ENCODE data around the gene KTN1. TPM values are rescaled to one million over a fixed set of nuclear protein-coding genes. Genes with fewer than 3 reads are reported as not detected.

KTN1 gene
- polyA plus RNA-seq, 1 experiment: 25.6 TPM

DNA sequence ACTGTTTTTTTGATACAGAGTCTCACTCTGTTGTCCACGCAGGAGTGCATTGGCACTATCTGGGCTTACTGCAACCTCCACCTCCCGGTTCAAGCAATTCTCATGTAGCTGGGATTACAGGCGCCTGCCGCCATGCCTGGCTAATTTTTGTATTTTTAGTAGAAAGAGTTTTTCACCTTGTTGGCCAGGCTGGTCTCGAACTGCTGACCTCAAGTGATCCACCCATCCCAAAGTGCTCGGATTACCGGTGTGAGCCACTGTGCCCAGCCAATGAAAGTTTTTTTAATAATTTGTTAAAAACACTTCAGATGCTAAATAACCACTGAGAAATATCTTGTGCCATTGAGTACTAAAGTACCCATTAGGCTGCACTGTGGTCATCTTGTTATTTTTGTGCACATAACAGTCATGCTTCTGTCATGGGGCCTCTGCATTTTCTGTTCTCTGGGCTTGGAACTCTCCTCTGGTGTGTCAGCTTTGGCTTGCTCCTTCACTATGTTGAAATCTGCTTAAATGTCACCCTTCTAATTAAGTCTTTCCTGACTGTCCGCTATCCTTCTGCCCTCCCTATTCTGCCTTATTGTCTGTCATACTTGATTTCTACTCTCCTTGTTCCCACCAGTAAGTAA lies 105.1 kb downstream of the KTN1 start:
- POLR2A ChIA-PET: no interaction called here
- no peak for DNase-seq (ENCODE audit: low read depth)

DNA sequence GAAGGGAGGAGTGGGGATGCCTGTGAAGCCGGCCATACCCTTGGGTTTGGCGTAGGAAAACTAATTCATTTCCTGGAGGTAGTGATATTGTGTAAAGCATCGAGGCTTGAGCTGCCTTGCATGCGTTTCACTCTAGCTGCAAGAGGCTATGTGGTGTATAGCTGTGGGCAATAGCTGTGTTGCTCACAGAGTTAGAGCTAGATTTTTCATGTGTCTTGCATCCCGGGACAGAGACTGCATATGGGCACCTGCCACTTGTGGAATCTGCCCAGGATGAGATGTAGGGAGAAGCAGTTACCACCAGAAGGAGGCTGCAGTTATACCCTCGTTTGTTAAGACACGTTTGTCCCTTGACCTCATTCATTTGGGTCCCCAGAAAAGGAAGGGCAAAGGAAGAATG lies 106.7 kb downstream of the KTN1 start:
- CTCF ChIA-PET: interaction anchor here (0.6 kb wide), 1 partner anchor 36 kb away, joined by 3 read pairs; no protein-coding TSS in a partner anchor

More for the DNA sequence above, 105.1 kb downstream of the KTN1 start:
- TF ChIP-seq, protein P1, sequence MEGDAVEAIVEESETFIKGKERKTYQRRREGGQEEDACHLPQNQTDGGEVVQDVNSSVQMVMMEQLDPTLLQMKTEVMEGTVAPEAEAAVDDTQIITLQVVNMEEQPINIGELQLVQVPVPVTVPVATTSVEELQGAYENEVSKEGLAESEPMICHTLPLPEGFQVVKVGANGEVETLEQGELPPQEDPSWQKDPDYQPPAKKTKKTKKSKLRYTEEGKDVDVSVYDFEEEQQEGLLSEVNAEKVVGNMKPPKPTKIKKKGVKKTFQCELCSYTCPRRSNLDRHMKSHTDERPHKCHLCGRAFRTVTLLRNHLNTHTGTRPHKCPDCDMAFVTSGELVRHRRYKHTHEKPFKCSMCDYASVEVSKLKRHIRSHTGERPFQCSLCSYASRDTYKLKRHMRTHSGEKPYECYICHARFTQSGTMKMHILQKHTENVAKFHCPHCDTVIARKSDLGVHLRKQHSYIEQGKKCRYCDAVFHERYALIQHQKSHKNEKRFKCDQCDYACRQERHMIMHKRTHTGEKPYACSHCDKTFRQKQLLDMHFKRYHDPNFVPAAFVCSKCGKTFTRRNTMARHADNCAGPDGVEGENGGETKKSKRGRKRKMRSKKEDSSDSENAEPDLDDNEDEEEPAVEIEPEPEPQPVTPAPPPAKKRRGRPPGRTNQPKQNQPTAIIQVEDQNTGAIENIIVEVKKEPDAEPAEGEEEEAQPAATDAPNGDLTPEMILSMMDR (IDR thresholded peaks at IDR 0.05; ENCODE audit: insufficient read depth, low read depth, low read length): no peak
- H3K27me3 ChIP-seq (ENCODE audit: control insufficient read depth, insufficient read depth, low read length): no peaks in the 10 kb centered on the region
- H3K4me3 ChIP-seq (ENCODE audit: low read depth, low read length): no peak overlapping the region
- CTCF ChIA-PET: interaction anchor here (0.5 to 1.5 kb wide), 2 partner anchors 24 to 239 kb away, joined by 3 to 4 read pairs; no protein-coding TSS in a partner anchor
- H3K36me3 ChIP-seq (ENCODE audit: control insufficient read depth, insufficient read depth, low read length): peaks cover 4% of the 10 kb centered on the region; the same call in 1 of the 2 replicates

DNA sequence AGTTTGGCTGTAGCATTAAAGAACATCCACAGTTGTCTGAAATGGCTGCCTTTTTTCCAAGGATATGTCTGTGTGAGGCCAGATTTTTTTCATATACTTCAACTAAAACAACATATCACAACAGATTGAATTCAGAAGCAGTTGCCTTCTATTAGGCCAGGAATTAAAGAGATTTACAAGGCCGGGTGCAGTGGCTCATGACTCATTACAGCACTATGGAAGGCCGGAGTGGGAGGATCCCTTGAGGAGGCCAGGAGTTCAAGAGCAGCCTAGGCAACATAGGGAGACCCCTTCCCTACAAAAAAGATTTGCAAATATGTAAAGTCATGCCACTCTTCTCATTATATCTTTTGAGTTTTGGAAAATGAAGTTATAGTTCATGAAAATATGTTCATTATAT lies 108.6 kb downstream of the KTN1 start:
- ChIA-PET POLR2A (no interaction called here), CTCF (no interaction called here)
- TF ChIP-seq, protein P1 (IDR thresholded peaks at IDR 0.05; ENCODE audit: insufficient read depth, low read depth, low read length): no peak
- no peak overlapping the region for H3K4me3 ChIP-seq (ENCODE audit: low read depth, low read length)
- no peak for DNase-seq (ENCODE audit: low read depth)
- H3K27me3 ChIP-seq (ENCODE audit: control insufficient read depth, insufficient read depth, low read length): no peaks in the 10 kb centered on the region
- 0 out of 2 replicates have a peak, but pooled peaks cover 1% of the 10 kb centered on the region for H3K36me3 ChIP-seq (ENCODE audit: control insufficient read depth, insufficient read depth, low read length)

More for the DNA sequence above, 106.7 kb downstream of the KTN1 start:
- TF ChIP-seq, protein P1 (IDR thresholded peaks at IDR 0.05; ENCODE audit: insufficient read depth, low read depth, low read length): no peak
- Histone ChIP-seq H3K36me3 (ENCODE audit: control insufficient read depth, insufficient read depth, low read length) (0 out of 2 replicates have a peak, but pooled peaks cover 1% of the 10 kb centered on the region), H3K4me3 (ENCODE audit: low read depth, low read length) (no peak overlapping the region), H3K27me3 (ENCODE audit: control insufficient read depth, insufficient read depth, low read length) (no peaks in the 10 kb centered on the region)
- POLR2A ChIA-PET: interaction anchor here (0.7 kb wide), 1 partner anchor 100 kb away, joined by 3 read pairs; no protein-coding TSS in a partner anchor
- no peak for DNase-seq (ENCODE audit: low read depth)

DNA sequence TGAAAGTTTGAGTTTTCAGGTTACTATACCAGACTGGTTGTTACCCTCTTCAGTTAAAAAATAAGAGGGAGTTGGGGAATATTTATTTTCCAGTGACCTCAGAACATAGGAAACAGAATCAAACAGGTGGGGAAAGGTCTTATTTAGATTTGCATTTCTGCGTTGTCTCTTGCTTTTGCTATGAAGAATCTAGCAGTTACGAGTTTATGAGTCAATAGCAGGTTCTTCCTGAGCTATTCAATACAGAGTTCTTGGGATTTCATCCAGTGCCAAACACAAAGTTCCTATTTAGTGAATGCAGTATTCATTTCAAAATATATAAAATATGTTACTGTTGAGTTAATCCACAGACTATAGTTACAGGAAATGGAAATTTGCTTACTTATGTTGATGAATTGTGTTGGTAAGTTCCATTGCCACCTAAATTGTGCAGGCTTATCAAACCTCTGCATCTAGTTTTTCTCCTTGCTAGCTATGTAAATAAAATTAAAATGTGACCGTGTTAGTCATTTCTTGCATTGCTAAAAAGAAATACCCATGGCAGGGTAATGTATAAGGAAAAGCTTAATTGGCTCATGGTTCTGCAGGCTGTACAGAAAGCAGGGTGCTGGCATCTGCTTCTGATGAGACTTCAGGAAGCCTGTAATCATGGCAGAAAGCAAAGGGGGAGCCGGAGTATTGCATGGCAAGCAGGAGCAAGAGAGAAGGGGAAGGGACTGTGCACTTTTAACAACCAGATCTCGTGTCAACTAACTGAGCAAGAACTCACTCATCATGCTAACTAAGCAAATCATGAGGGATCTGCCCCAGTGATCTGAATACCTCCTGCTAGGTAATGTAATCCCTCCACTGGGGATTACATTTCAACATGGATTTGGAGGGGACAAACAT lies 110.2 kb downstream of the KTN1 start:
- no peaks in the 10 kb centered on the region for H3K27me3 ChIP-seq (ENCODE audit: control insufficient read depth, insufficient read depth, low read length)
- CTCF ChIA-PET: no interaction called here

More for the DNA sequence above, 110.2 kb downstream of the KTN1 start:
- 0 out of 2 replicates have a peak, but pooled peaks cover 1% of the 10 kb centered on the region for H3K36me3 ChIP-seq (ENCODE audit: control insufficient read depth, insufficient read depth, low read length)
- no peak overlapping the region for H3K4me3 ChIP-seq (ENCODE audit: low read depth, low read length)
- TF ChIP-seq, protein P1 (IDR thresholded peaks at IDR 0.05; ENCODE audit: insufficient read depth, low read depth, low read length): no peak
- no peak for DNase-seq (ENCODE audit: low read depth)
- POLR2A ChIA-PET: no interaction called here
